ENCODE measurements around the gene VSIG8.

- no peak for TF ChIP-seq CTCF (IDR thresholded peaks at IDR 0.05)
- TF ChIP-seq POLR2A (IDR thresholded peaks at IDR 0.05): no peak
- no peak for TF ChIP-seq POLR2AphosphoS5 (IDR thresholded peaks at IDR 0.05)
- TF ChIP-seq EP300 (IDR thresholded peaks at IDR 0.05): no peak
These were observed 16.5 kb downstream of the VSIG8 start for GRCh38 chr1:159845751-159846629.

Data from suprapubic skin (tissue), 4 donors.